NB4 (cell line): Measurements from ENCODE around the gene MINDY1.

Experiments used
- DNase-seq: peaks from one replicate; pipeline ENCODE4 v3.0.0; 2010; ENCODE audit warnings: low read depth
- H3K4me3 ChIP-seq: one replicate; pipeline ENCODE4 v1.5.1; 2011; ENCODE audit warnings: mild to moderate bottlenecking, low read depth, low read length, moderate library complexity
- MYC ChIP-seq: IDR thresholded peaks from 2 replicates; pipeline ENCODE4 v1.6.1; 2011; ENCODE audit warnings: low read depth, low read length
- POLR2A ChIP-seq: IDR thresholded peaks from 2 replicates; pipeline ENCODE4 v1.6.1; 2011; ENCODE audit warnings: mild to moderate bottlenecking; ENCODE audit not compliant: insufficient read length; ENCODE audit errors: extremely low read depth
- TF ChIP-seq, protein P1 (sequence below): IDR thresholded peaks from 2 replicates; pipeline ENCODE4 v1.6.1; 2011; ENCODE audit warnings: low read depth, low read length
- TF ChIP-seq, protein P2 (sequence below): IDR thresholded peaks from one replicate; pipeline ENCODE4 v1.5.1; 2012; ENCODE audit warnings: low read depth, low read length

MINDY1 gene

DNA sequence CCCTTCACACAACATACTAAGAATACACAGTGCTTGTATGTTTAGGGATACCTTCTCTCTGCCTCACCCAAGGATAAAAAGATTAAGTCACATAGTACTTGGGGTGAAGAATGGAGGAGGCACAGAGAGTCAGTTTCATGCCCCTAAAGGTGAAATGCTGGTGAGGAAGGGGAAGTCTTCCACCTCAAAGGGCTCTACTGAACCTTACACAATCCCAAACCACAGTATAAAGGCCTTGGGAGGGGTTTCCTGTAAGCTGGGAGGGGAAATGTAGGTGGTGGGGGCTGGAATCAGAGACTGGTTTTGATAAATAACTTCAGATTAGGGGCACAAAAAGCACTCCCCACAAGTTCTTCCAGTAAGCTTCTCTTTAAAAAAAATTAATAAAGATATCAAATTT is 3.5 kb downstream of the MINDY1 start:
- peak; percentile 83 for DNase-seq
- TF ChIP-seq, protein P1, sequence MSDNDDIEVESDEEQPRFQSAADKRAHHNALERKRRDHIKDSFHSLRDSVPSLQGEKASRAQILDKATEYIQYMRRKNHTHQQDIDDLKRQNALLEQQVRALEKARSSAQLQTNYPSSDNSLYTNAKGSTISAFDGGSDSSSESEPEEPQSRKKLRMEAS: no peak
- peak; percentile 23; the same call in 1 of the 2 replicates for TF ChIP-seq MYC
- H3K4me3 ChIP-seq: peak overlapping the region; percentile 25

DNA sequence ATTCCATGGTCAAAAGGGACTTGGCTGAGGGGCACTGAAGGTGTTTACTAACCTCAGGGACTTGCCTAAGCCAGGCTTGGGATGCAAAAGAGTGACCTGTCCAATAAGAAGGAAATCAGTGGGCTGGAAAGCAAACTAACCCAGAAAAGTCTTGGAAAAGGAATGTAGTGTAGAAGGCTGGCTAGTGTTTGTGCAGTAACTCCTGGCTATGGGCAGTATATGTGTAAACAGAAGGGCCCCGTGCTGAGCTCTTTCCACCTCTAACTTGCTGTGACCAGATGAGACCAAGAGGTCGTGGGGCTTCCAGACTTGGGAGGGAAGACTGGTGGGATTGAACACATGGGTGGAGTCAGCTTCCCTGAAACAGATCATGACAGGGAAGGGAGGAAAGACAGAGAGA is 4.1 kb downstream of the MINDY1 start:
- H3K4me3 ChIP-seq: no peak overlapping the region
- no peak for DNase-seq
- TF ChIP-seq, protein P1: no peak
- TF ChIP-seq, protein P2, sequence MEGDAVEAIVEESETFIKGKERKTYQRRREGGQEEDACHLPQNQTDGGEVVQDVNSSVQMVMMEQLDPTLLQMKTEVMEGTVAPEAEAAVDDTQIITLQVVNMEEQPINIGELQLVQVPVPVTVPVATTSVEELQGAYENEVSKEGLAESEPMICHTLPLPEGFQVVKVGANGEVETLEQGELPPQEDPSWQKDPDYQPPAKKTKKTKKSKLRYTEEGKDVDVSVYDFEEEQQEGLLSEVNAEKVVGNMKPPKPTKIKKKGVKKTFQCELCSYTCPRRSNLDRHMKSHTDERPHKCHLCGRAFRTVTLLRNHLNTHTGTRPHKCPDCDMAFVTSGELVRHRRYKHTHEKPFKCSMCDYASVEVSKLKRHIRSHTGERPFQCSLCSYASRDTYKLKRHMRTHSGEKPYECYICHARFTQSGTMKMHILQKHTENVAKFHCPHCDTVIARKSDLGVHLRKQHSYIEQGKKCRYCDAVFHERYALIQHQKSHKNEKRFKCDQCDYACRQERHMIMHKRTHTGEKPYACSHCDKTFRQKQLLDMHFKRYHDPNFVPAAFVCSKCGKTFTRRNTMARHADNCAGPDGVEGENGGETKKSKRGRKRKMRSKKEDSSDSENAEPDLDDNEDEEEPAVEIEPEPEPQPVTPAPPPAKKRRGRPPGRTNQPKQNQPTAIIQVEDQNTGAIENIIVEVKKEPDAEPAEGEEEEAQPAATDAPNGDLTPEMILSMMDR: no peak
- TF ChIP-seq POLR2A: no peak
- TF ChIP-seq MYC: no peak

DNA sequence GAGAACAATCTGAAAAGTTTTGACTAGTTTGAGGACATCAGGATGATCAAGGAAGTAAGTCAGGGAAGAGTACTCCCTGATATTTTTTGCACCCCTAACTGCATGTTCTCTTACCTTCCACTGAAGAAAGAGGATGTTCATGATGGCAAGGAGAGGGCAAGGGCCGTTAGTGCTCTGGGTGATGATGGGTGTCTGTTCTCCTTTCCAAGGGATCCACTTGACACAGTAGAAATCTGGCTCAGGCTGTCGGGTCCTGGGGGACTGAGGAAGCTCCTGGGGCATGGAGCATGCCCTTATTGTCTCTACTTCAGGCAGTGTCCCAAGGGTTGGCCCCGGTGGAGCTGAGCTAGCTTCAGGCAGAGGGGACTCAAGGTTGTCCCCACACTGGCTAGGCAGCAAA is 4.7 kb downstream of the MINDY1 start:
- DNase-seq: peak; percentile 35
- no peak overlapping the region for H3K4me3 ChIP-seq
- TF ChIP-seq, protein P1: no peak
- TF ChIP-seq, protein P2: no peak
- no peak for TF ChIP-seq MYC
- TF ChIP-seq POLR2A: no peak

DNA sequence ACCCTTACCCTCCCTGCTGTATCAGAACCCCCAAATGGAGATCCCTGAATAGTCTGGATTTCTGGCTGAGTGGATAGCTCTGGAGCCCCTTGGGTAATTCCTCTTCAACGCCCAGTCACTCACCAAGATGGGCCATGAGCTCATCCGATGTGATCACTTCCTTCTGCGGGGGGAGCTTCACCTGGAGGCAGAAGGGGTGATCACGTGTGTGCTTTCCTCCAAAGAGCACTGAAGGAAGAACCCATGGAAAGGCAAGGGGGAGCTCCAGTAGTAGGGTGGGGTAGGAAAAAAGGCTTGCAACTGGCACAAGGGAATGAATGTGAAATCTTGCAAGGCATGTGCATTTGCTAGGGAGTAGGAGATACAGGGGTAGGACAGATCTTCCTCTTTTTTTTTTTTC is 5.1 kb downstream of the MINDY1 start:
- TF ChIP-seq, protein P1: no peak
- TF ChIP-seq, protein P2: no peak
- no peak for TF ChIP-seq POLR2A
- no peak for TF ChIP-seq MYC
- H3K4me3 ChIP-seq: no peak overlapping the region
- peak; percentile 31 for DNase-seq

DNA sequence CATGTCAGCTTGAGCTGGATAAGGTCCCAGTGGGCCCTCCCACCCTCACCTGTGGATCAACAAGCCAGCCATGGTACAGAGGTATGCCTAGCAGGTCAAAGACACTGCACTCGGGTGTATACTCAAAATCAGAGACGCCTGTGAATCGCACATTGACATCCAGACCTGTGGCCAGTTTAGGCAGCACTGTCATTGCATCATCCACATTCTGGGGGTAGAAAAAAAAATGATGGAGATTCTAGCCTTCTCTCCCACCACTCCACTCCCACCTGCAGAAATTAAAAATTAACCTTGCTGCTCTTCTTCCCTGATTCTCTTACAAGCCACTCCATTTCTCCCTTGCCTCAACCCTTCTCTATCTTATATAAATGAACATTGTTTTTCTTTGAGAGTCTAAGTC is 6.3 kb downstream of the MINDY1 start:
- no peak overlapping the region for H3K4me3 ChIP-seq
- TF ChIP-seq, protein P2: no peak
- TF ChIP-seq POLR2A: no peak
- TF ChIP-seq MYC: no peak
- TF ChIP-seq, protein P1: no peak
- DNase-seq: no peak

DNA sequence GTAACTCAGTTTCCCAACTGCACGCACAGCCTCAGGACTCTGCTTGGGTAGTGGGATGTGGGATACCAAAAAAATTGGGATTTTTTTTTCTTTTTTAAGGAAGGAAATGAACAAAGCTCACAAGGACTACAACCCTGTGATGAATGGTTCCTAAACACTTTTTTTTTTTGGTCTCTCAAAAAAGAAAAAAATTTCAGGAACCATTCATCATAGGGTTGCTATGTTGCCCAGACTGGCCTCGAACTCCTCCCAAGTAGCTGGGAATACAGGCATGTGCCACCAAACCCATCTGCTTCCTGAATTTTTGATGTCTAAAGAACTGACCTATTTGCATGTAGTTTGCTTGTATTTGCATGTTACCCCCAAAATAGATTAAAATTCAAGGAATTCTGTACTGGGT is 6.8 kb downstream of the MINDY1 start:
- TF ChIP-seq POLR2A (no peak), MYC (no peak)
- TF ChIP-seq, protein P2: no peak
- TF ChIP-seq, protein P1: no peak
- no peak overlapping the region for H3K4me3 ChIP-seq
- DNase-seq: no peak
